GM18868 (cell line): ENCODE data around the gene LAMC1.

Experiments used
- ATAC-seq: cut with Tn5 transposase; IDR thresholded peaks from one replicate; pipeline ENCODE4 v1.9.1; 2021; ENCODE audit warnings: mild to moderate bottlenecking, moderate library complexity; ENCODE audit not compliant: unreplicated experiment

Gene LAMC1

GRCh38 chr1:183023146-183023600, at the start of gene LAMC1:
Gene LAMC1 (plus strand): TSS chr1:183023420. CDS start chr1:183023717, 297 bp downstream.
- peak; percentile 29 for ATAC-seq

DNA sequence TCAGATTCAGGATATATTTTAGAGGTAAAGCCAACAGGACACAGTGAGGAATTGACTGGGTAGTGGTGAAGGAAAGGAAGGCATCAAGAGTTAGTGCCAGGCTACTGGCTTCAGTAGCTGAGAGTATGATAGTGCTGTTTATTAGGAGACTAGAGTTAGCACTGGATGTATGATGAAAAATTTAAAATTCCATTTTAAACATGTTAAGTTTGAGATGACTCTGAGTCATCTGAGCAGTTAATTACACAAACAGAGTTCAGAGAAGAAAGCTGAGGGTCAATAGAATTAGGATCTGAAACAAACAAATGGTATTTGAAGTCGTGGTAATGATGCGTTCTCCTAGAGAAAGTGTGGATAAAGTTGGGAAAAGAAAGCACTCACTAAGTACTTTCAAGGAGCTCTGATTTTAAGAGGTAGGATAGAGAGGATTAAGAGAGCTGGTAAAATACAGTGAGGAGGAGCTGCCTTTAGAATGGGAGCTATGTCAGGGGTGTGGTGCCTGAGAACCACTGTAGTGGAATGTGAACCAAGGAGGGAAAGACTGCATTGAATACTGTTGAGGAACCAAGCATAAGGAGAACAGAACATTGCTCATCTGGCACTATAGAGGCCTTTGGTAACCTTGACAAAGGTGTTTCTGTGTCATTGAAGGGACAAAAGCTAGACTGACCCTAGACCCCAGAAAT, 48.6 kb upstream of the LAMC1 start:
- ATAC-seq: no peak

DNA sequence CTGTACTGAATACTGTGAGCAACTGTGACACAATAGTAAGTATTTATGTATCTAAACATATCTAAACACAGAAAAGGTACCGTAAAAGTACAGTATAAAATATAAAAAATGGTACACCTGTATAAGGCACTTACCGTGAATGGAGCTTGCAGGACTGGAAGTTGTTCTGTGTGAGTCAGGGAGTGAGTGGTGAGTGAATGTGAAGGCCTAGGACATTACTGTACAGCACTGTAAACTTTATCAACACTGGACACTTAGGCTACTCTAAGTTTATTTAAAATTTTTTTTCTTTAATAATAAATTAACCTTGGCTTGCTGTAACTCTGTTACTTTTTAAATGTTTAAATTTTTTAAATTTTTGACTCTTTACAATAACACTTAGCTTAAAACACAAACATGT, 45.7 kb upstream of the LAMC1 start:
- ATAC-seq: no peak

- no peak for ATAC-seq
These were observed 44.9 kb upstream of the LAMC1 start for GRCh38 chr1:182978151-182978853.

DNA sequence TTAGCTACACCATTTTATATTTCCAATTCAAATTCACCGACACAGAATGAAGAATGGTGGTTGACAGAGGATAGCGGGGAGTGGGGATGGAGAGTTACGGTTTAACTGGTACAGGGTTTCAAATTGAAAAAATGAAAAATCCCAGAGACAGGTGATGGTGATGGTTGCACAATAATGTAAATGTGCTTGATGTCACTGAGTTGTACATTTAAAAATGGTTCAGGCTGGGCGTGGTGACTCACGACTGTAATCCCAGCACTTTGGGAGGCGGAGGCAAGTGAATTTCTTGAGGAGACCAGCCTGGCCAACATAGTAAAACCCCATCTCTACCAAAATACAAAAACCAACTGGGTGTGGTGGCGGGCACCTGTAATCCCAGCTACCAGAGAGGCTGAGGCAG, 39.1 kb upstream of the LAMC1 start:
- no peak for ATAC-seq

- ATAC-seq: no peak
These were observed 38.6 kb upstream of the LAMC1 start for GRCh38 chr1:182984621-182985020.

GRCh38 chr1:182985876-182986275, 37.3 kb upstream of the LAMC1 start:
- ATAC-seq: no peak

GRCh38 chr1:182990413-182991144, 32.6 kb upstream of the LAMC1 start:
- no peak for ATAC-seq

DNA sequence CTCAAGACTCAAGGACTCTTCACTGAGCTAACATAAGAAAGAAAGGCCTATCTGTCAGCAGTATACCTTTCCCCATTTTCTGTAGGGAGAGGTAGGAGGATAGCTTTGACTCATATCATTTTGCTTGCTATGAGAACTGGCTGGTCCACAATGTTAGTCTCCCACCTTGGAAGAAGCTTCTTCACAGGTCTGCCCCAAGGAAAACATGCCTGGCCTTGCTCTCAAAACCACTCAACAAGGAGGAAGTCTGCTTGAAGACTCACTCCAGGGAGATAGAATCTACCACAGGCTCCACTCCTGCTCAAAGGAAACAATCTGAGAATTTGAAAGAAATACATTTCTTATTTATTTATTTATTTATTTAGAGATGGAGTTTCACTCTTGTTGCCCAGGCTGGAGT, 29.5 kb upstream of the LAMC1 start:
- no peak for ATAC-seq

DNA sequence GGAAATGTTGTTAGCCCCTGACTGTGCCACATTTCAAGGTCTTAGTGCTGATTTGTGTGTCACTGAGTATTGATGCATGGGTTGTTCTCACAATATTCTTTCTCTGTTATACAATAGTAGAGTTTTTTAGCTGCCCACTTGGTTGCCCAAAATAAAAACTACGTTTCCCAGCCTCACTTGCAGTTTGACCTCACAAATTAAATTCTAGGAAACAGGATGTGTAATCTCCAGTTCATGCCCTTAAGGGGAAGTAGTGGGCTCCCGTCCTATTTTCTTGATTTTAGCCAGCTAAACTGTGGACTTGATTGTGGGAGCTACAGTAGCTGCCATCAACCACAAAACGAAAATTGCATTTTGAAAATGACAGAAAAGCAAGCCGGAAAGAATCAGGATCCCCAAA, 27.3 kb upstream of the LAMC1 start:
- no peak for ATAC-seq

GRCh38 chr1:182996816-182997215, 26.4 kb upstream of the LAMC1 start:
- ATAC-seq: no peak

- no peak for ATAC-seq
These were observed 24.7 kb upstream of the LAMC1 start for GRCh38 chr1:182998482-182998881.

DNA sequence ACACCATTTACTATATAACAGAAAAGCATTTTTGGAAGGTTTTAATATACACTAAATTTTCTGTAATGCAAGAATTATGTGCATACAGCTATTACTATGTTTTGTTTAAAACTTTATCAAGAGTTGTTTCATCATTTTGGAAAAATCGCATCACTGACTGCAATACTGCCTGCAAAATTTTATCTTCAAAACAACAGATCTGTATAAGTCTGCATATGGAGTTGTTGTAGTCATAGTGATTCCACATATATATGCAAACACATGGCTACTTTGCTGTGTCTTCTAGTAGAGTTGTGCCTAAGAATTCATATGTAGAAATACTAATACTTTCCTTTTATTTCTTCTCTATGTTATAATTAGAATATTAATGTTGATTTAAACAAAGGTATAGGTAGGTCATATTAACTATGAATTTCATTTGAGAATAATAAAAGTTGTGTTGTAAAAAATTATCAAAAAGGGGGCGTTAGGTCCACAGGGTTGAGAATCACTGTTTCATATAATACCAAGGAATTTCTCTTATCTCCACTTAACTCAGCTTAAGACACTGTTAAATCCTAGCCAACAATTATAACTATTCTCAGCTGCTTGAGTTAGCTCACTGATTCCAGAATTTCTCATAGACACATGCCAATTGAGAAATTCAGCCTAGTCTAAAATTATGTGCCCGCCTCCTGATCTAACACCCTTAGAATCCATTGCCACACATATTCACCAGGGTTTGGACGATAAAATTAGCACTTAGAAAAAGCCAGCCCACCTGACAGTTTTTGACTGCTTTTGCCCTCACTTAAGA, 22.9 kb upstream of the LAMC1 start:
- ATAC-seq: no peak

GRCh38 chr1:183002267-183002666, 21.0 kb upstream of the LAMC1 start:
- no peak for ATAC-seq

DNA sequence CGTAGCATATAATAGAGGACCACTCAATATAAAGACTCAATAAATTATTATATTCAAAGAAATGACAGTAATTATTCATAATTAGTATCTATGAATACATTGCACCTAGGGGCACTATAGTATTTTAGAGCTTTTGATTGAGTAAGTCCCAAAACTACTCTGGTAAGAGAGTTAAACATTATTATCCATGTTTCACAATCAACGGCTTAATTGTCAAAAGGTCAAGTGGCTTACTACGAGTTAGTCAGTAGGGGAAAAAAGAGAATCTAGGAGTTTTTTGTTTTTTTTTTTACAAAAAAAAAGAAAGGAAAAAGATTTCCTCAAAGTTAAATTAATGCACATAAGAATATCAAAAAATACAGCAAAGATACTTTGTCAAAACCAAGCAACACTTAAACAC, 20.4 kb upstream of the LAMC1 start:
- no peak for ATAC-seq

GRCh38 chr1:183003203-183003602, 20.0 kb upstream of the LAMC1 start:
- no peak for ATAC-seq

DNA sequence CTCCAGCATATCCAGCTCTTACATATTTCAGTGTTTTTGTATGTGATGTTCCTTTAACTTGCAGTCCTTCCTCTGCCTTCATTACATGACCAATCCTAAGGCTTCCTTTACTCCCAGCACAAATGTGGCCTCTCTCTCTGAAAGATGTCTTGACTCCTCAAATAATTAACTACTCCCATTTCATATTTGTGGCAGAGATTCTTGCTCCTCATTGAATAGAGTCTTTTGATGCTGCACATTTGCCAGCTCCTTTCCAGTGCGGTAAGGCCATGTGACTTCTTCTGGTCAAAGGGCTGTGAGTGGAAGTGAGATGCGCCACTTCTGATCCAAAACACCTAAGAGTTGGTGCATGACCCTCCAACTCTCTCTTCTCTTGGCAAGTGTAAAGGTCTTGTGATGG, 19.1 kb upstream of the LAMC1 start:
- no peak for ATAC-seq

GRCh38 chr1:183011859-183012258, 11.4 kb upstream of the LAMC1 start:
- no peak for ATAC-seq

DNA sequence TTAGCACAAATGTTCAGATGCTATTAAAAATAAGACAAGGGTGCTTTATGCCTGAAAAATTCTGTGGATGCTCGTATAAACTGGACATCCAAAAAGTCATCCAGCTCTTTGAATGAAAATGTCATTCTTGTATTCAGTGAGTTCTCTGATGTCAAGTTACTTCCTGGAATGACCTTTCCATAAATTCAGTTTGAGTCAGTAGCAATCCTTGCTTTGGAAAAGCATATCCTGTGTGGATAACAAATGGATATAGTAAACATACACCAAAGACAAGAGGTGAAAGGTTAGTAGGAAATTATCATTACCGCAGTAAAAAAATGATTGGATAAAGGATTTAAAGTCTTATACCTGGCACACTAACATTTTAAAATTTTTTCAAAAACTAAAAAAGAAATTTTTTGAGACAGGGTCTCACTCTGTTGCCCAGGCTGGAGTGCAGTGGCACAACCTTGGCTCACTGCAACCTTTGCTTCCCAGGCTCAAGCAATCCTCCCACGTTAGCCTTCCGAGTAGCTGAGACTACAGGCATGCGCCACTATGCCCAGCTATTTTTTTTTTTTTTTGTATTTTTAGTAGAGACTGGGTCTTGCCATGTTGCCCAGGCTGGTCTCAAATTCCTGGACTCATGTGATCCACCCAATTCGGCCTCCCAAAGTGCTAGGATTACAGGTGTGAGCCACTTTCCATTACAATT, 10.8 kb upstream of the LAMC1 start:
- ATAC-seq: no peak

DNA sequence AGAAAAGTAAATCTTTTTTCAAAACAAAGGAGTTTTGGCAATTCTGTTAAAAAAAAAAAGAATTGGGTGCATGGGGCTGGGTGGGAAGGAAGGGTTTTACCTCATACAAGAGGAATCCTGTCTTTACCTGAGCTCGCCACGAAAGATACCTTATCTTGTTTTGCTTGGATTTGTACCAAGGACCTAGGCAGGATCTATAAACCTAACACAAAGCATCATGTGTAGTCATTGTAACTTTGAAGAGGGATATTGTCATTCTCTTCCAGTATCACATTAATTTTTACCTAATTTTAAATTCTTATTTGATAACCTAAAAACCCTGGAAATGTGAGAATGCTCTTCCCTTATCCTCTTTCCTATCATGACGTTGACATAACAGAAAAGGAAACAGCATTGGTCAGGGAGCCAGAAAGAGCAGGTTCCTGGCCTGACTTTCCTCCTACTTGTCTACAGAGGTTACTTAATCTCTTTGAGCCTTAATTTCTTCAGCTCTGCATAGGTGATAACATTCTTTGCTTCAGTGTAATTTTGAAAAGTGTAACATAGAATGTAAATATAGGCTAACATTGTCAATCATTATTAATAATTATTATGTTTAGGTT, 4.0 kb upstream of the LAMC1 start:
- no peak for ATAC-seq
